DMS153 (cell line): ENCODE data around the gene SMIM41.

Experiments used
- DNase-seq: peaks from one replicate; lab custom pipeline; 2025; lab: John Stamatoyannopoulos, UW

The SMIM41 gene

DNA sequence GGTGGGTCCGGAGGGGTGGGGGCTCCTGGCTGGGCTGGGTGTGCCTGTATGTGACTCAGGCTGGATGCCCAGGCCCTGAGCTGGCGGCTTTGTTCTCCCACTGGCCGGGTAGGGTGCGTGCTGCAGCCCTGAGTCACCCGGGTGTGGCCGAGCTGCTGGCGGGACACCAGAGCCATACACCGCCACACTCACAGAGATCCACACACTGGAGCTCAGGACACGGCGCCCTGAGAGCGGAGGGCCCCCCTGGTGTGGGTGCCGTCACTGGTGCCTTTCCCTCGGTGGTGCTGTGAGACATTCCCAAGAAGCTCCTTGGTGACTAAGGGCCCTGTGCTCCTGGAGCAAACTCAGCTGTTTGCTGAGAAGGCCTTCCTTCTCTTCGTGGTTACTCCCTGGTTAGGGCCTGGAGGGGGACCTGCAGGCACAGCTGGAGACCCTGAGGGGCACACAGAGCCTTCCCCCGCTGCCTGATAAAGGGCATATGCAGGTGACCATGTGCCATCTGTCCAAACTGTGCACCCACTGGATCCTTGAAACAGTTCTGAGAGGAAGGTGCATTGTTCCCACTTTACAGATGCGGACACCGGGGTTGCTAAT is 68.0 kb downstream of the SMIM41 start:
- DNase-seq = no peak

DNA sequence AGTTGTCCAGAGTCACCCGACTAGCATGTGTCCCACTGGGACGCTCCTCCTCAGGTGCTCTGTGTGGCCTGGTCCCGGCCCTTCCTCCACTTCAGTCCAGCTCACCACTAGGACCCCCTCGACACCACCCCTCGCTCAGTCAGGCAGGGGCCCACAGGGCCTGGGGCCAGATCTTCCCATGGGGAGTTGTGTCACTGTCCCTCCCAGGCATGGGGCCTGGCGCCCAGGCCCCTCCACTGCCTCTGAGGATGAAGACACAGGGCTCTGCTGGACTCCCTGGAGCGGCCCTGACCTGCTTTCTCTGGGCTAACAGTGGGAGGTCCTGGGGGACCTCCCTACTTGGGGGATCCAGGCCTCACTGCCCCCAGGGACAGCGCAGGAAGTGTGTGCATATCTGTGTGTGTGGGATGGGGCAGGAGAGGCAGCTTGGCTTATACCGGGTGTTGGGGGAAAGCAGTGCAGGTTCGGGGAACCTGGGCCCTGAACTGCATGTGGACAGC is 68.5 kb downstream of the SMIM41 start:
- no peak for DNase-seq

DNA sequence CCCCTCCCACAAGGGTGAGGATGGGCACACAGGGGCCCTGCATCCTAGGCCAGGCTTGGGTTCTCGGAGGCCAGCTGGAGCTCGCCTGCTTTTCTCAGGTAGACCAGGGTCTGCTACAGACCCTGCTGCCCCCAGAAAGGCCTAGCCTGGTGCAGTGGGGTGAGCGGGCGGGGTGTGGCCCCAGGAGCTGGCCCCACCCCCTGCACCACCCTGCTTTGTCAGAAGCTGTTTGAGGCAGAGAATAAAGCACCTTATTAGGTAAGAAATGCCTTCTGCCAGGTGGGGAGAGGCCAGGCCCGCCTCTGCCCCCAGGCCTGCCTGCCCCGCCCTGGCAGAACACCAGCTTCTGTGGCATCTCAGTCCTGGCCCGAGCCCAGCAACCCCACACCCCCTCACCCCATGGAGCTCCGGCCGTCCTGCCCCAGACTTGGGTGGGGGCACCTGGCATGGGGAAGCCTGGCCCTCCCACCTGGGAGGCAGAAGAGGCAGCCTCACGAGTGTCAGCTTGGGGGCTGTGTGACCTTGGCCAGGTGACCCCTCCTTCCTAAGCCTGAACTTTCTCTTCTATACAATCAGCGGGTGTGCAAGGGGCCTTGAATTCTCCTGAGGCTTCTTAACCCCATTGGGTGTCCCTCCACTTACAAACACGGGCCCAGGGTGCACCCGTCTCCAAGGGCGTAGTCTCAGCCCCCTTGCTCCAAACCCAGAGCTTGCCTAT is 69.1 kb downstream of the SMIM41 start:
- peak; percentile 11 for DNase-seq

DNA sequence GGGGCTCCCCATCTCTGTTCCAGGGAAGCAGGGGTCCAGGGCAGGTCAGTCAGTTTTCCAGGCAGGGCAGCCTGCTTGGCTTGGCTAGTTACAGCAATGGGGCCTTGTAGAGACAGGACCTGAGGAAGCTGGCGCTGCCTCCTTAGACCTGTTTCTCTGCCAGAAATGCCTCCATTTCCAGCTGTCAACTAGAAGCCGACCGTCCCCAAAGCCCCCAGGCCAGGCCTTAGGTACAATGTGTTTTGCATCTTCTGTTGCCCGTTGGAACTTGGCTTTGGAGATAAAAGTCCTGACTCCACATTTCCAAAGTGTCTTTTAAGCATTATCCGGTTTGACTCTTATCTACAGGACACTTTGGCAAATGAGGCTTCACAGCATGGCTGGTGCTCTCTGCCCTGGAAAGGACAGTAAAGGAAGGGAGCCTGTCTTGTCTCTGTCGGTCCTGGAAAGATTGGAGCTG is 69.7 kb downstream of the SMIM41 start:
- DNase-seq = no peak

DNA sequence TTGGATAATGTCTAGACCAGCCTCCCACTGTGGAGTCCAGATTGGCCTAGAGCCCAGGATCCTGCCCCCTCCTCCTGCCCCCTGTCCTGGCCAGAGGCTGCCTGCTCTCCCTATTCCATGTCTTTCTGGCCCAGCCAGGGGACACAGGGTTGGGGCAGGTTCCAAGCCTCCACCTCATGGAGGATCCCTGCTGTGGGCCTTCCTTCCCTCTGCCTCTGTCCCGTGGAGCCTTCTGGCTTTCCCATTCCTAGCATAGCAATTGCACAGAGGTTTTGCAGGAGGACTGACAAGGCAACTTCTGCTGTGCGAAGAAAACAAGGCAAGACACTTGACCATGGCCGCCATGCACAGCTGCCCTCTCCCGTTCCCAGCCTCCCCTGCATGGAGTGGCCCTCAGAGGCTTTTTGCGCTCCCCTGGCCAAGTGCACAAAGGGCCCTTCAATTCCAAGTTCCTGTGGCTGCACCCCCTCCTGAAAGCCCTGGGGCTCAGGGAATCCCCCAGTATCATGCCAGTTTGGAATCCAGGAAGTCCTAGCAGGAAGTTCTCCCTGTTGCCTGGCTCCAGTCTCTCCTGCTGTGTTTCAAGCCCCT is 70.2 kb downstream of the SMIM41 start:
- no peak for DNase-seq

DNA sequence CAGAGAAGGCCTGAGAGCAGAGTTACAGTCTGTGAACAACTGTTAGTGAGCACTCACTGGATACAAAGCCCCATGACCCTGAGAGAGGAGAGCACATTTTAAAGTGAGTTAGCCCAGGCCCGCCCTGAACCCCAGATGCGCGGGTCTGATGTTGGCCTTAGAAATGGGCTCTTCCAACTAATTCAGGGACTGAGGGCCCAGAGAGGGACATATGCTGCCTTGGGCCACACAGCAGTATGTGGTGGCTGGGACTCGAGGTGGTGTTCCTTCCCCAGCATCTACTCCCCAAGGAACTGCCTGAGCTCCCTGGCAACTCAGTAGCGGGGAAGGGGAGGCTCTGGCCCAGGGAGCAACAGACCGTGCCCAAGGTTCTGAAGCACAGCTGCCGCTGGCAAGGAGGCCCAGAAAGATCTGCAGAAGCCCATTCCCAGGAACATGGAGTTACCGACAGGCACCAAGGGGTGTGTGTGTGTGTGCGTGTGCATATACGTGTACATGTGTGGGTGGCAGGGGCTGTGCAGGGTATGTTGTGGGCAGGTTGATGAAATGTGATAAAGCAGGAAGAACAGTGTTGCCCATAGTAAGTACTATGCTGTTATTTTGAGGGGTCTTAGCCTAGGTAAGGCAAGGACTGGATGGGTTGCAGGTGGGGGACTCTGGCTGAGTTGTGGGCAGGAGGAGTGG is 71.8 kb downstream of the SMIM41 start:
- DNase-seq = no peak

DNA sequence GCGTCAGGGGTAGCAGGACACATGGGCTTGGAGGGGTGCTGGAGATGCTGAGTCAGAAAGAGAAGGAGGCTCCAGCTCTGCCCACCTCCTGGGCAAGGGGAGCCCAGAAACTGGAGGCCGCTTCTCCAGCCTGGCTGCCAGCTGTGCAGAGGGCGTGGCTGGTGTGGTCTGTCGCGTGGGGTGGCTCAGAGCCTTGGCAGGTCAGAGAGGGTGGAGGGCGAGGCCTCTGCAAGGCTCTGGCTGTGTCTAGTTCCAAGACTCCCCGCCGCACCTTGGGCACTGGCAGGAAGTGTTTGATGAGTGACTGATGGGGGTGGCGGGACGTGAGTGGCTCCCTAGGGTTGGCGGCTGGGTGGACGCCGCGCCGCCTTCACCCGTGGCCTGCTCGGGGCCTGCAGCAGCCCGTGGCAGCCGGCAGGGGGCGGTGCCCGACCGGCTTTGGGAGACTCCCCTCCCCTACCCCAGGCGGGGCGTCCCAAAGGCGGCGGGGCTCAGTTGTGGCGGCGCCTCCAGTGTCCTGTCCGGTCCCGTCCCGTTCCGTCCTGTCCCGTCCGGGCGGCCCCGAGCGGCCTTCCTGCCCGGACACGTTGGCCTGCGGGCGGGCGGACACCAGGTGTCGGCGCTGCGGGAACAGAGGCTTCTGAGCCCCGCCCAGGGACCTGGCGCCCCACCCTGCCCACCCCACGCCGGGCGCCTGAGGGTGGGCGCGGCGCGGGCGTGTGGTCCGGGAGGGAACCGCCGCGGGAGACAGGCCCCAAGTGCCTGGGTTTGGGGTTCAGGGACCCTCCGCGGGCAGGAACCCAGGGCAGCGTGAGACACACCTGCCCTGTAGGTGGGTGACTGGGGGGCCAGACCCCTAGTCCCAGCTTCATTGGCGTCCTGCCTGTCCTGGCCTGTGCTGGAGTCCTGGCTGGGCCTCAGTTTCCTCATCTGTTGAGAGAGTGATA is 72.6 kb downstream of the SMIM41 start:
- DNase-seq = no peak

DNA sequence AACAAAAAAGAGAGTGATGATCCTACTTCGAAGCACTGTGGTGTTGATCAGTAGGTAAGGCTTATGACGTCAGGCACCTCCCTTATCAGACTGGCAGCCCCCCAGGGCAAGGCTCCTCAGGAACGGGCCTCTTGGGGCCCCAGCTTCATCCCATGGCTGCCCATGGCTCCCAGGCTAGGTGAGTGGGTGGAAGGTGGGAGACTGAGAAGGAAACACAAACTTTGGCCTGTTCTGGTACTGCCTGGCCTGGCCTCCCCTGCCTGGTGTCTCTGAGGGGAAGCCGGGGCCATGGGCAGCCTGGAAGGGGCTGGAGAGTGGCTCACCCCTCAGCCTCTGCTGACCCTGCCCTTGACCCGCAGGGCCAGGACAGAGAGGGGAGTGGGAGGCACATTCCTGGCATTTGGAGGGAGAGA is 73.4 kb downstream of the SMIM41 start:
- no peak for DNase-seq

DNA sequence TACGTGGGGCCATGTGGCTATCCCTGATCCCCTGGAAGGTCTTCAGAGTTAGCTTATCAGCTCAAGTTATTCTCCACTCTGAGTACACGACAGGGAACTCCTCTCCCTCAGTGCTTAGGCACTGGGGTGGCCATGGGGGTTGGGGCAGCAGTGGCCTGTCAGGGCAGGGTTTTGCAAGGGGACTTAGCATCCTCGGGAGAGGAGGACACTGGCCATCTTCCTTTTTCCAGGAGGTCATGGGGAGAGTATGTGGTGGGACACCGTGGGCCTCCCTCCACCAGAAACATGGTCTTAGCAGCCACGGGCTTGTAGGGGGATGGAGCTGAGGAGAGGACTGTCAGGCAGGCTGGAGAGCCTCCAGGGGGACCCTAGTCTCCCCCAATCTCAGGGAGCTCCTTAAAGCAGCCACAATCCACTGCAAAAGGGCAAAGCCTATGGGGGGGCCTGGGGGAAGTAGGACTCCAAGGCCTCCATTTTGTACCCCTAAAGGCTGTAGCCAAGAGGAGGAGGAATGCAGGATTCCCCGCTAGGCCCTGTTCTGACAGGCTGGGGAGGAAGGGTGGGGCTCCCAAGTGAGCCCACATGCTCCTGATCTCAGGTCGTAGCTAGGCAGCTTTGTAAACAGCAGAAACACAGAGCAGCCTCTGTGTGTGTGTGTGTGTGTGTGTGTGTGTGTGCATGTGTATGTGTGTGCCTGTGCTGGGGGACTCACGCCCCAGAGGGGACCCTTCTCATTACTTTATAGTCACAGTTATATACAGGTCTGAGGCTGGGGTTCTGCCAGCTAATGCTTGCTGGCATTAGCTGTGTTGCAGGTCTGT is 75.8 kb downstream of the SMIM41 start:
- DNase-seq = peak; percentile 77

DNA sequence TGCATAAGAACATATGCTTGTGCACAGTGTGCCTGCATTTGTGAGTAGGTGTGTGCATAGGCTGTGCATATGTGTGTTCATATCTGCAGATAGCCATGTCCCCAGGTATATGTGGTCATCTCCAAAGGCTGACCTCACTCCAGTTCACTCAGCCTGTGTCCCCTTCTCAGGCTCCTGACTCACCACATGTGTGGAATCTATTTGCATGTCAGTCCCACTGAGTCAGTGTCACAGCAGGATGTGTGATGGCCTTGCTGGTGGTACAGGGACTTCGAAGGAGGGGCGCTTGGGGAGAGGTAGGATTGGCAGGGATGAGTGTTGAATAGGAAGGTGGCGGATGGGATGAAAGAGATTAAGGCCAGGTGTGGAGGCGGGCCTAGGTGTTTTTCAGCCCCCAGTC is 76.8 kb downstream of the SMIM41 start:
- no peak for DNase-seq

DNA sequence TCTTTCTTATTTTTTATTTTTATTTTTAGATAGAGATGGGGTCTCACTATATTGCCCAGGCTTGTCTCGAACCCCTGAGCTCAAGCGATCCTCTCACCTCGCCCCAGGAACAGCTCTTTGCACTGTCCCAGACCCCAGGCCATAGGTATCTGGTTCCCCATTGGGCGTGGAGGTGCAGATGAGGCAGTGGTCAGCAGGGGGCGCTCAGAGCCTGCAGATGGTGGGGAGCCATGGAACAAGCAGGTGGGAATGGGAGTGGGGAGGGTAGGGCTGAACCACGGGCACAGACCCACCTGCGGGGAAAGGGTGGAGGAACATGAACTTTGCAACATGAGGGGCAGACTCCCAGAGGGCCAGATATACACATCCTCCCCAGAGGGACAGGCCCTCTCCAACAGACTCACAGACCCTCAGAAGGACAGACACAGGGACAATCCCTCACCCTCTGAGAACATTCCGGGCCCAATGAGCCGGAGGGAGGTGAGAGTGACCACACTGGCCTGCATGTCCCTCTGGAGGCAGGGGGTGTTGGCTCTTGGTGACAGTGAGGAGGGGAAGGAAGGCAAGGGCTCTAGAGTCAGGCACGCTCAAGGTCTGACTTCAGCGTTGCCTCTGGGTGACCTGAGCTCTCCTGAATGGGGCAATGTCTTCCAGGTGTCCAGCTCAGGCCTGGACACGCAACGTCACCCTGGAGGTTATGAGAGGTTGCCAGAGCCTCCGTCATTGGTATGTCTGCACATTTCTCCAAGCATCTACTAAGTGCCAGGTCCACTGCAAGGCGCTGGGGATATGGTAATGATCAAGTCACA is 77.5 kb downstream of the SMIM41 start:
- DNase-seq = peak; percentile 29

DNA sequence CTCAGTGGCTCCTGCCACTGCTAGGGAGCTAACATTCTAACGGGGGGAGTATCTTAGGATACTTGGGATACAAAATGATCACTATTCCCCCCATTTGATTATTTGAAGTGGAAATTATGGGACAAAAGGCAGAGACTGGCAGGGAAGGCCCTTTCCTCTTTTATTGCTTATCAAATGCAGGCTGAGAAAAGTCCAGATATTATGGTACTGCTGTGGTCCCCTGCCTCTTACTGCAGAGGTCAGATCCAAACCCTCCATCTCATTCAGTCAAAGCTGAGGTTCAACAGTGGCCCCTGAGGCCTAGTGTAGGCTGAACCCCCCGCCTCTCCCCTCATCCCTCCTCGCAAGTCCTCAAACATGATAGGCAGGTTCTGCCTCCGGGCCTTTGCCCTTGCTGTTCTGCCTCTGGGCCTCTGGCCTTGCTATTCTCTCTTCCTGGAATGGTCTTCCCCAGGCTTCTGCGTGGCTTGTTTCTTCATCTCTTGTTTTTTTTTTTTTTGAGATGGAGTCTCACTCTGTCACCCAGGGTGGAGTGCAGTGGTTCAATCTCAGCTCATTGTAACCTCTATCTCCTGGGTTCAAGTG is 78.2 kb downstream of the SMIM41 start:
- DNase-seq = no peak
